GM19467 (cell line): ENCODE data around the gene APMAP.

ENCODE experiments used
- ATAC-seq: cut with Tn5 transposase; IDR thresholded peaks from one replicate; pipeline ENCODE4 v1.9.1; 2021; ENCODE audit warnings: mild to moderate bottlenecking, moderate library complexity; ENCODE audit not compliant: unreplicated experiment

The APMAP gene

GRCh38 chr20:25025091-25025861 lies 32.7 kb upstream of the APMAP start:
- no peak for ATAC-seq

GRCh38 chr20:25024171-25024570 lies 31.6 kb upstream of the APMAP start:
- ATAC-seq: no peak

GRCh38 chr20:25023356-25023755 lies 30.8 kb upstream of the APMAP start:
- ATAC-seq: no peak

GRCh38 chr20:25022680-25023079 lies 30.1 kb upstream of the APMAP start:
- no peak for ATAC-seq

- ATAC-seq: no peak
These were observed 28.8 kb upstream of the APMAP start for GRCh38 chr20:25021336-25021735.

- no peak for ATAC-seq
These were observed 28.4 kb upstream of the APMAP start for GRCh38 chr20:25020901-25021301.

GRCh38 chr20:25020345-25020744 lies 27.8 kb upstream of the APMAP start:
- ATAC-seq: no peak

- no peak for ATAC-seq
These were observed 27.0 kb upstream of the APMAP start for GRCh38 chr20:25019381-25020155.

- ATAC-seq: no peak
These were observed 26.3 kb upstream of the APMAP start for GRCh38 chr20:25018841-25019240.

GRCh38 chr20:25018425-25018824 lies 25.9 kb upstream of the APMAP start:
- ATAC-seq: no peak

- no peak for ATAC-seq
These were observed 24.8 kb upstream of the APMAP start for GRCh38 chr20:25017257-25017803.

GRCh38 chr20:25016471-25016870 lies 23.9 kb upstream of the APMAP start:
- ATAC-seq: no peak

- no peak for ATAC-seq
These were observed 23.4 kb upstream of the APMAP start for GRCh38 chr20:25015986-25016385.

GRCh38 chr20:25014816-25015215 lies 22.3 kb upstream of the APMAP start:
- no peak for ATAC-seq

GRCh38 chr20:25013478-25014380 lies 21.2 kb upstream of the APMAP start:
- no peak for ATAC-seq

- no peak for ATAC-seq
These were observed 20.2 kb upstream of the APMAP start for GRCh38 chr20:25012616-25013189.

GRCh38 chr20:25011831-25012241 lies 19.3 kb upstream of the APMAP start:
- ATAC-seq: no peak

- ATAC-seq: no peak
These were observed 18.7 kb upstream of the APMAP start for GRCh38 chr20:25011261-25011660.

- ATAC-seq: no peak
These were observed 16.9 kb upstream of the APMAP start for GRCh38 chr20:25009218-25010145.
